ENCODE data around the gene GABRA5. TPM values are rescaled to one million over a fixed set of nuclear protein-coding genes. Genes with fewer than 3 reads are reported as not detected.

The GABRA5 gene
- total and polyA plus RNA-seq, 2 experiments from 2014 or later = 0.10 TPM; not detected in 1

- peaks cover 6% of the 10 kb centered on the region for H3K27me3 ChIP-seq
- H3K36me3 ChIP-seq (replicated peaks; ENCODE audit: insufficient read depth, low read depth) = no peaks in the 10 kb centered on the region
- H2AFZ ChIP-seq = no peak overlapping the region
- no peak for DNase-seq (ENCODE audit: low spot score)
- no peak overlapping the region for H3K4me2 ChIP-seq
- 88% methylated on average over 9 of the region's 11 CpGs for WGBS (ENCODE audit: low lambda C conversion rate, missing lambda C conversion rate)
- H3K4me3 ChIP-seq = no peak overlapping the region
- no peaks in the 10 kb centered on the region for H3K79me2 ChIP-seq
- H3K9me2 ChIP-seq (replicated peaks; ENCODE audit: insufficient read depth) = no peaks in the 10 kb centered on the region
- H3K9me3 ChIP-seq (ENCODE audit: low read depth) = no peaks in the 10 kb centered on the region
- H3K27ac ChIP-seq = no peak overlapping the region
- TF ChIP-seq, protein P1, sequence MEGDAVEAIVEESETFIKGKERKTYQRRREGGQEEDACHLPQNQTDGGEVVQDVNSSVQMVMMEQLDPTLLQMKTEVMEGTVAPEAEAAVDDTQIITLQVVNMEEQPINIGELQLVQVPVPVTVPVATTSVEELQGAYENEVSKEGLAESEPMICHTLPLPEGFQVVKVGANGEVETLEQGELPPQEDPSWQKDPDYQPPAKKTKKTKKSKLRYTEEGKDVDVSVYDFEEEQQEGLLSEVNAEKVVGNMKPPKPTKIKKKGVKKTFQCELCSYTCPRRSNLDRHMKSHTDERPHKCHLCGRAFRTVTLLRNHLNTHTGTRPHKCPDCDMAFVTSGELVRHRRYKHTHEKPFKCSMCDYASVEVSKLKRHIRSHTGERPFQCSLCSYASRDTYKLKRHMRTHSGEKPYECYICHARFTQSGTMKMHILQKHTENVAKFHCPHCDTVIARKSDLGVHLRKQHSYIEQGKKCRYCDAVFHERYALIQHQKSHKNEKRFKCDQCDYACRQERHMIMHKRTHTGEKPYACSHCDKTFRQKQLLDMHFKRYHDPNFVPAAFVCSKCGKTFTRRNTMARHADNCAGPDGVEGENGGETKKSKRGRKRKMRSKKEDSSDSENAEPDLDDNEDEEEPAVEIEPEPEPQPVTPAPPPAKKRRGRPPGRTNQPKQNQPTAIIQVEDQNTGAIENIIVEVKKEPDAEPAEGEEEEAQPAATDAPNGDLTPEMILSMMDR (IDR thresholded peaks at IDR 0.05; ENCODE audit: poor library complexity) = no peak
- TF ChIP-seq EZH2phosphoT487 (IDR thresholded peaks at IDR 0.05; ENCODE audit: low read depth, severe bottlenecking, unreplicated experiment) = no peak
- no peak for TF ChIP-seq EZH2 (IDR thresholded peaks at IDR 0.05; ENCODE audit: borderline replicate concordance)
- no peaks in the 10 kb centered on the region for H3K4me1 ChIP-seq (ENCODE audit: insufficient read depth)
- H4K20me1 ChIP-seq (ENCODE audit: insufficient read depth, poor library complexity, severe bottlenecking) = no peaks in the 10 kb centered on the region
Observed at GRCh38 chr15:26842391-26842790, 24.5 kb upstream of the GABRA5 start.

GRCh38 chr15:26844901-26845300 is 22.0 kb upstream of the GABRA5 start:
- DNase-seq (ENCODE audit: low spot score) = no peak
- Histone ChIP-seq H4K20me1 (ENCODE audit: insufficient read depth, poor library complexity, severe bottlenecking) (no peaks in the 10 kb centered on the region), H3K4me3 (no peak overlapping the region), H2AFZ (no peak overlapping the region), H3K4me2 (no peak overlapping the region), H3K27me3 (peaks cover 6% of the 10 kb centered on the region), H3K9me2 (replicated peaks; ENCODE audit: insufficient read depth) (no peaks in the 10 kb centered on the region), H3K9me3 (ENCODE audit: low read depth) (no peaks in the 10 kb centered on the region), H3K4me1 (ENCODE audit: insufficient read depth) (no peaks in the 10 kb centered on the region), H3K79me2 (no peaks in the 10 kb centered on the region), H3K36me3 (replicated peaks; ENCODE audit: insufficient read depth, low read depth) (no peaks in the 10 kb centered on the region), H3K27ac (no peak overlapping the region)
- no peak for TF ChIP-seq EZH2 (IDR thresholded peaks at IDR 0.05; ENCODE audit: borderline replicate concordance)
- TF ChIP-seq, protein P1 (IDR thresholded peaks at IDR 0.05; ENCODE audit: poor library complexity) = no peak
- no peak for TF ChIP-seq EZH2phosphoT487 (IDR thresholded peaks at IDR 0.05; ENCODE audit: low read depth, severe bottlenecking, unreplicated experiment)

DNA sequence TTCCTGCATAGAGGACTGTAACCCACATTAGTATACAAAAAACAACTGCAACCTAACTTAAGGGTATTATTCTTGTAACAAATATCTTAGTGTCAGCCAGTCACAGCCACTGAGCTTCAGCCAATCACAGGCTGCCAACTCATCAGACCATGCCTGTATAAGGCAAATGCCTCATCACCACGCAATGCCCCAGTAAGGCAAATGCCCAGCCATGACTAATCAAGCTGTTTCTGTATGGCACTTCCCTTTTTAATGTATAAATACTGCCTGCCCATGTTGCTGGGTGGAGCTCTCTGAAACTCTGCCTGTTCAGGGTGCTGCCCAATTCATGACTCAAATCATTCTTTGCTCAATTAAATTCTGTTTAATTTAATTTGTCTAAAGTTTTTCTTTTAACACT is 18.4 kb upstream of the GABRA5 start:
- H3K4me2 ChIP-seq = no peak overlapping the region
- no peak overlapping the region for H3K4me3 ChIP-seq
- TF ChIP-seq, protein P1 (IDR thresholded peaks at IDR 0.05; ENCODE audit: poor library complexity) = no peak
- TF ChIP-seq EZH2 (IDR thresholded peaks at IDR 0.05; ENCODE audit: borderline replicate concordance) = no peak
- no peak for TF ChIP-seq EZH2phosphoT487 (IDR thresholded peaks at IDR 0.05; ENCODE audit: low read depth, severe bottlenecking, unreplicated experiment)
- 81% methylated on average over 1 of the region's 1 CpG for WGBS (ENCODE audit: low lambda C conversion rate, missing lambda C conversion rate)
- H3K36me3 ChIP-seq (replicated peaks; ENCODE audit: insufficient read depth, low read depth) = no peaks in the 10 kb centered on the region
- H3K27me3 ChIP-seq = no peaks in the 10 kb centered on the region
- H3K27ac ChIP-seq = no peak overlapping the region
- no peak overlapping the region for H2AFZ ChIP-seq
- no peaks in the 10 kb centered on the region for H3K9me2 ChIP-seq (replicated peaks; ENCODE audit: insufficient read depth)
- no peaks in the 10 kb centered on the region for H4K20me1 ChIP-seq (ENCODE audit: insufficient read depth, poor library complexity, severe bottlenecking)
- no peaks in the 10 kb centered on the region for H3K4me1 ChIP-seq (ENCODE audit: insufficient read depth)
- no peaks in the 10 kb centered on the region for H3K9me3 ChIP-seq (ENCODE audit: low read depth)
- no peaks in the 10 kb centered on the region for H3K79me2 ChIP-seq
- DNase-seq (ENCODE audit: low spot score) = no peak

DNA sequence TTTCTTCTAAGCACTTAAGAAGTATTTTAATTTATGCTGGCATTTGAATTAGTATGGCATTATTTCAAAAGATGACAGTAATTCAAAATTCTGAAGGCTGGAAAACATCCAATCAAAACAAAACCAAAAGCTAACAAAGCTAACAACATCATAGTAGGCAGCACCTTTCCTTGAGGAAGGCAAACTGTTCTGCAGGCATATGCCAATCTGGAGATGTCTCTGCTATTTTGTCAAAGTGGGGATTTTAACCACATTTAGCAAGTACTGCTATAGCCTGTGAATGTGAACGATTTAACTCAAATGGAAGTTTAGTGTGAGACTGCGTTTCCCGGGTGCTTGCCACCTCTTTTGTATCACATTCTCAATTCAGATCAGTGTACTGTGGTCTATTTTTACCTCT is 16.7 kb upstream of the GABRA5 start:
- Histone ChIP-seq H3K79me2 (no peaks in the 10 kb centered on the region), H2AFZ (no peak overlapping the region), H3K36me3 (replicated peaks; ENCODE audit: insufficient read depth, low read depth) (no peaks in the 10 kb centered on the region), H3K9me3 (ENCODE audit: low read depth) (no peaks in the 10 kb centered on the region), H3K9me2 (replicated peaks; ENCODE audit: insufficient read depth) (no peaks in the 10 kb centered on the region), H3K4me2 (no peak overlapping the region), H4K20me1 (ENCODE audit: insufficient read depth, poor library complexity, severe bottlenecking) (no peaks in the 10 kb centered on the region), H3K4me1 (ENCODE audit: insufficient read depth) (no peaks in the 10 kb centered on the region), H3K4me3 (no peak overlapping the region), H3K27me3 (no peaks in the 10 kb centered on the region), H3K27ac (no peak overlapping the region)
- WGBS (ENCODE audit: low lambda C conversion rate, missing lambda C conversion rate) = 94% methylated on average over 3 of the region's 3 CpGs
- no peak for DNase-seq (ENCODE audit: low spot score)
- TF ChIP-seq EZH2phosphoT487 (IDR thresholded peaks at IDR 0.05; ENCODE audit: low read depth, severe bottlenecking, unreplicated experiment) (no peak), EZH2 (IDR thresholded peaks at IDR 0.05; ENCODE audit: borderline replicate concordance) (no peak)
- TF ChIP-seq, protein P1 (IDR thresholded peaks at IDR 0.05; ENCODE audit: poor library complexity) = no peak

Data from hepatocyte (in vitro differentiated cells).